Renal pelvis (tissue), 4 donors: Measurements from ENCODE around the gene MAD1L1. TPM values are rescaled to one million over a fixed set of nuclear protein-coding genes. Genes with fewer than 3 reads are reported as not detected.
"Not testable (repeated sequence)": the region's sequence is repeated elsewhere in the genome, so short reads cannot be mapped to it uniquely, and the experiment has no call there.

Source experiments
- DNase-seq: peaks from one replicate; pipeline ENCODE4 v3.0.0-alpha.2; 2013
- polyA plus RNA-seq, 3 donors: library from polyadenylated mRNA; unstranded; fragments of 120-200 nt; gene quantifications; one replicate each; pipeline ENCODE4 v1.2.1, GENCODE V29; 2013; ENCODE audit not compliant: insufficient read length in 3 of 3

MAD1L1 gene
- polyA plus RNA-seq, 3 donors: 27.0 to 27.6 (median 27.3) TPM

GRCh38 chr7:1989049-1989860 lies 243.5 kb downstream of the MAD1L1 start:
- no peak for DNase-seq

GRCh38 chr7:1988533-1988930 lies 244.2 kb downstream of the MAD1L1 start:
- no peak for DNase-seq

GRCh38 chr7:1987591-1988532 lies 244.9 kb downstream of the MAD1L1 start:
- DNase-seq: no peak

GRCh38 chr7:1987084-1987535 lies 245.6 kb downstream of the MAD1L1 start:
- DNase-seq: no peak

- no peak for DNase-seq
These were observed 246.2 kb downstream of the MAD1L1 start for GRCh38 chr7:1986366-1987083.

- DNase-seq: no peak
These were observed 246.8 kb downstream of the MAD1L1 start for GRCh38 chr7:1985936-1986335.

GRCh38 chr7:1985042-1985441 lies 247.7 kb downstream of the MAD1L1 start:
- DNase-seq: no peak

- DNase-seq: no peak
These were observed 250.9 kb downstream of the MAD1L1 start for GRCh38 chr7:1981878-1982230.

- no peak for DNase-seq
These were observed 251.4 kb downstream of the MAD1L1 start for GRCh38 chr7:1981201-1981877.

GRCh38 chr7:1979591-1980560 lies 252.9 kb downstream of the MAD1L1 start:
- DNase-seq: no peak

GRCh38 chr7:1978656-1979590 lies 253.8 kb downstream of the MAD1L1 start:
- DNase-seq: no peak

- DNase-seq: no peak
These were observed 254.8 kb downstream of the MAD1L1 start for GRCh38 chr7:1977876-1978441.

- no peak for DNase-seq
These were observed 255.5 kb downstream of the MAD1L1 start for GRCh38 chr7:1977059-1977875.

GRCh38 chr7:1976521-1976920 lies 256.2 kb downstream of the MAD1L1 start:
- not testable (repeated sequence) for DNase-seq

GRCh38 chr7:1975581-1975980 lies 257.2 kb downstream of the MAD1L1 start:
- DNase-seq: no peak

GRCh38 chr7:1975179-1975578 lies 257.6 kb downstream of the MAD1L1 start:
- no peak for DNase-seq

GRCh38 chr7:1974290-1975101 lies 258.2 kb downstream of the MAD1L1 start:
- DNase-seq: no peak
